A549 (cell line): Measurements from ENCODE around the gene PIH1D1. TPM values are rescaled to one million over a fixed set of nuclear protein-coding genes. Genes with fewer than 3 reads are reported as not detected.
A peak's percentile ranks its signal among the peaks of the same experiment; 100 is the strongest.

Experiments
- ATAC-seq, 2 experiments: fragments of 200-7000 bp in 1 of 2; fragments of >200 bp in 1 of 2; cut with Nextera tagmentation in 1 of 2; cut with Tn5 transposase in 1 of 2; 3 replicates each; pipeline versions ENCODE4 v1.8.0 to v1.9.1; 2018 to 2020; ENCODE audit warnings: mild to moderate bottlenecking in 1 of 2, moderate library complexity in 1 of 2
- CTCF ChIA-PET: fragments of 300-600 bp; sonication (Branson Sonifier 250); formaldehyde crosslinking; extraction: SDS; loops from one replicate; lab custom pipeline; 2021; ENCODE audit warnings: antibody characterized with exemption, inconsistent platforms; lab: Yijun Ruan, JAX
- POLR2A ChIA-PET: fragments of 350-600 bp; formaldehyde crosslinking; extraction: SDS; loops from one replicate; lab custom pipeline; 2021; ENCODE audit warnings: antibody characterized with exemption, inconsistent platforms; lab: Yijun Ruan, JAX
- DNase-seq, 2 experiments: peaks; one replicate each; pipeline versions ENCODE4 v3.0.0 to v3.0.0-alpha.2; 2011 to 2016; ENCODE audit warnings: low read depth in 1 of 2, low spot score in 1 of 2
- FAIRE-seq: peaks from 2 replicates; lab custom pipeline; 2011; peaks lifted over from hg19 to GRCh38; lab: Jason Lieb, UNC
- H3K27ac ChIP-seq, 2 experiments: fragments of >200 bp; sonication (Bioruptor Twin); formaldehyde crosslinking; 3 replicates each; pipeline ENCODE4 v1.5.1; 2016 to 2017
- H3K4me1 ChIP-seq: fragments of >200 bp; sonication (Bioruptor Twin); formaldehyde crosslinking; 3 replicates; pipeline ENCODE4 v1.6.1; 2016
- H3K4me2 ChIP-seq: fragments of >200 bp; sonication (Bioruptor Twin); formaldehyde crosslinking; 3 replicates; pipeline ENCODE4 v1.6.1; 2016
- H3K4me3 ChIP-seq: fragments of >200 bp; sonication (Bioruptor Twin); formaldehyde crosslinking; 3 replicates; pipeline ENCODE4 v1.5.1; 2016
- H3K9me3 ChIP-seq: fragments of >200 bp; sonication (Bioruptor Twin); formaldehyde crosslinking; 3 replicates; pipeline ENCODE4 v1.6.1; 2016
- CBX2 ChIP-seq: fragments of 200-600 bp; sonication (generic); IDR thresholded peaks from 2 replicates; pipeline ENCODE4 v1.6.1; 2016; ENCODE audit warnings: low read depth, mild to moderate bottlenecking, borderline replicate concordance
- CBX8 ChIP-seq: fragments of 200-600 bp; sonication (generic); IDR thresholded peaks from 2 replicates; pipeline ENCODE4 v1.6.1; 2016
- EP300 ChIP-seq, 2 experiments: fragments of >200 bp; sonication (Bioruptor Twin); formaldehyde crosslinking; IDR thresholded peaks; 2 replicates in 1 of 2; 3 replicates in 1 of 2; pipeline ENCODE4 v1.6.1; 2016 to 2017
- FOSB ChIP-seq: fragments of 250-450 bp; sonication (Bioruptor Pico); IDR thresholded peaks from 2 replicates; pipeline ENCODE4 v1.5.0; 2020; ENCODE audit warnings: mild to moderate bottlenecking, moderate library complexity
- FOXS1 ChIP-seq: fragments of 250-450 bp; sonication (Bioruptor Pico); IDR thresholded peaks from 2 replicates; pipeline ENCODE4 v1.5.0; 2020; ENCODE audit warnings: mild to moderate bottlenecking, moderate library complexity
- HDAC2 ChIP-seq: fragments of 200-600 bp; sonication (generic); IDR thresholded peaks from 2 replicates; pipeline ENCODE4 v1.6.1; 2016
- HEYL ChIP-seq: fragments of 250-450 bp; sonication (Bioruptor Pico); IDR thresholded peaks from 2 replicates; pipeline ENCODE4 v1.8.0; 2021; ENCODE audit warnings: mild to moderate bottlenecking, moderate library complexity
- HOXB13 ChIP-seq: fragments of 250-450 bp; sonication (Bioruptor Pico); IDR thresholded peaks from 2 replicates; pipeline ENCODE4 v1.5.0; 2020; ENCODE audit warnings: low read depth, mild to moderate bottlenecking, moderate library complexity
- KDM1A ChIP-seq: fragments of 200-600 bp; sonication (generic); IDR thresholded peaks from 2 replicates; pipeline ENCODE4 v1.6.1; 2016; ENCODE audit warnings: low read depth, mild to moderate bottlenecking
- NFE2L2 ChIP-seq: fragments of 150-350 bp; conservative IDR thresholded peaks from 2 replicates; pipeline ENCODE4 v1.6.1; 2014; ENCODE audit warnings: low read length
- RFX5 ChIP-seq: fragments of 450-650 bp; IDR thresholded peaks from 2 replicates; pipeline ENCODE4 v1.7.1; 2014; ENCODE audit warnings: antibody characterized with exemption, mild to moderate bottlenecking, moderate library complexity
- TFCP2L1 ChIP-seq: fragments of 250-450 bp; sonication (Bioruptor Pico); IDR thresholded peaks from 2 replicates; pipeline ENCODE4 v1.5.0; 2021; ENCODE audit warnings: mild to moderate bottlenecking
- TP53 ChIP-seq: fragments of 250-450 bp; sonication (Bioruptor Pico); IDR thresholded peaks from 2 replicates; pipeline ENCODE4 v1.5.0; 2021; ENCODE audit warnings: mild to moderate bottlenecking, moderate library complexity
- ZC3H11A ChIP-seq: fragments of 450-650 bp; IDR thresholded peaks from 2 replicates; pipeline ENCODE4 v1.6.1; 2014; ENCODE audit warnings: antibody characterized with exemption, mild to moderate bottlenecking
- WGBS: methylation state at CpG from one replicate; pipeline ENCODE4 v1.1.6; 2017; ENCODE audit errors: missing lambda C conversion rate; 5-methylcytosine and 5-hydroxymethylcytosine counted together
- polyA plus RNA-seq, 4 experiments: library from polyadenylated mRNA; depleted of rRNA in 3 of 4; stranded (reverse); fragments of >200 nt; fragmentation: RNase III in 1 of 4; extraction: RNeasy Plus Mini Kit Qiagen cat#74134 plus additional on column Dnase treatment in 1 of 4; gene quantifications; 2 replicates in 3 of 4; 3 replicates in 1 of 4; pipeline ENCODE4 v1.2.3, GENCODE V29; 2011 to 2017
- TF ChIP-seq, protein P1 (sequence below): IDR thresholded peaks from 2 replicates; pipeline ENCODE4 v1.6.1; 2012; ENCODE audit warnings: low read depth, borderline replicate concordance

PIH1D1 gene
- polyA plus RNA-seq, 2 of the 4 experiments (the other 2 are of a cell fraction) = 89.7 to 114 TPM

DNA sequence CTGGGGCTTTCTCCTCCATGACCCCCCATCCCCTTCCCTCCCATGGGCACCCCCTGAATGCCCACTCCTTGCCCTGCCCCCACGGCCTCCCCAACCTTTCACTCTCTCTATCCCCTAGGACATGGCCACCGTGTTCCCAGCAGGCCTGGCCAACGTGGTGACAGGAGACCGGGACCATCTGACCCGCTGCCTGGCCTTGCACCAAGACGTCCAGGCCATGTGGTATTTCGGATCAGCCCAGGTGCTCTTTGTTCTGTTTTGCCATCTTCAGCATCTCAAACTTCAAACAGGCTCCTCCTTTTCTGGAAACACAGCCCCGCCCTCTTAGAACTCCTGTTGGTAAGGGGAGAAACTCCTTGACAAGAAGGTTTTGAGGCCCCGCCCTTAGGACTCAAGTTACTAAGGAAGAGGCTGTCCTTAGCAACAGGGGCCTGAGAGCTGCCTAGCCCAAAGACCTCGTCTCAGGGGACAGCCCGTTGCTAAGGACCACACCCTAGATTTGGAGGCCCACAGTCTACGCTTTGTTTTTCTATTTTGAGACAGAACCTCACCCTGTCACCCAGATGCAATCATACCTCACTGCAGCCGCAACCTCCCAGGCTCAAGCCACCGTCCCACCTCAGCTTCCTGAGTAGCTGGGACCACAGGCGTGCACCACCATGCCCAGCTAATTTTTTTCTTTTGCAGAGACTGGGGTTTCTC is 17.3 kb upstream of the PIH1D1 start:
- no peak overlapping the region for H3K27ac ChIP-seq
- peaks cover 7% of the 10 kb centered on the region; the same call in 2 of the 3 replicates for H3K4me1 ChIP-seq
- POLR2A ChIA-PET = interaction anchor here (3.5 kb wide), 1 partner anchor 15 kb away, joined by 11 read pairs; the partner anchor contains the start of gene ALDH16A1
- H3K4me3 ChIP-seq = no peak overlapping the region
- FAIRE-seq = no peak
- DNase-seq = peak in 1 of 2 experiments; percentile 82
- peak; percentile 30 to 61; a peak in 4 of 6 replicates for ATAC-seq
- no peak for TF ChIP-seq TFCP2L1
- no peak for TF ChIP-seq HDAC2
- TF ChIP-seq HOXB13 (CRISPR knock-in tag) = no peak
- TF ChIP-seq NFE2L2 = no peak
- 83% methylated on average over 15 of the region's 15 CpGs for WGBS
- no peaks in the 10 kb centered on the region for H3K9me3 ChIP-seq
- CTCF ChIA-PET = interaction anchor here (0.7 to 5.5 kb wide), 6 partner anchors 10 to 102 kb away, joined by 3 to 87 read pairs (median 4); partner anchors contain the start of genes ALDH16A1 and PIH1D1
- no peak overlapping the region for H3K4me2 ChIP-seq

DNA sequence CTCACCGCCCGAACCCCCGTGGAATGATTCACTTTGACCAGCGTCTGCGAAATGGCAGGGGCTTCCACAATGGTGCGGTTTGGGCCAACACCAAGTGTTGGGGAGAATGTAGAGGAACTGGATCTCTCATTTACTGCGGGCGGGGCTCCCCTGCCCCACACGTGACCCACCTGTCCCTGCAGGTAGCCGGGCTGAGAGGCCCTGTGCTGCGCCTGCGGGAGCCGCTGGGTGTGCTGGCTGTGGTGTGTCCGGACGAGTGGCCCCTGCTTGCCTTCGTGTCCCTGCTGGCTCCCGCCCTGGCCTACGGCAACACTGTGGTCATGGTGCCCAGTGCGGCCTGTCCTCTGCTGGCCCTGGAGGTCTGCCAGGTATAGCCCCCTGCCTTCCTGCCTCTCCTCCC is 16.6 kb upstream of the PIH1D1 start:
- H3K27ac ChIP-seq = no peak overlapping the region
- ChIA-PET CTCF (interaction anchor here (1.4 to 1.5 kb wide), 2 partner anchors 79 to 80 kb away, joined by 3 to 6 read pairs; no protein-coding TSS in a partner anchor), POLR2A (interaction anchor here (3.5 kb wide), 1 partner anchor 15 kb away, joined by 11 read pairs; the partner anchor contains the start of gene ALDH16A1)
- no peak for ATAC-seq
- H3K4me3 ChIP-seq = no peak overlapping the region
- no peak overlapping the region for H3K4me2 ChIP-seq
- WGBS = 94% methylated on average over 19 of the region's 19 CpGs
- no peaks in the 10 kb centered on the region for H3K9me3 ChIP-seq
- no peak for DNase-seq
- peaks cover 3% of the 10 kb centered on the region; the same call in 1 of the 3 replicates for H3K4me1 ChIP-seq
- no peak for FAIRE-seq
- TF ChIP-seq HEYL = no peak
- TF ChIP-seq FOXS1 = no peak
- TF ChIP-seq RFX5 = no peak
- no peak for TF ChIP-seq KDM1A
- no peak for TF ChIP-seq CBX2

GRCh38 chr19:49465371-49465770 is 13.8 kb upstream of the PIH1D1 start:
- FAIRE-seq = no peak
- H3K4me3 ChIP-seq = no peak overlapping the region
- H3K9me3 ChIP-seq = no peaks in the 10 kb centered on the region
- TF ChIP-seq FOSB (CRISPR knock-in tag) (no peak), TP53 (no peak)
- TF ChIP-seq, protein P1, sequence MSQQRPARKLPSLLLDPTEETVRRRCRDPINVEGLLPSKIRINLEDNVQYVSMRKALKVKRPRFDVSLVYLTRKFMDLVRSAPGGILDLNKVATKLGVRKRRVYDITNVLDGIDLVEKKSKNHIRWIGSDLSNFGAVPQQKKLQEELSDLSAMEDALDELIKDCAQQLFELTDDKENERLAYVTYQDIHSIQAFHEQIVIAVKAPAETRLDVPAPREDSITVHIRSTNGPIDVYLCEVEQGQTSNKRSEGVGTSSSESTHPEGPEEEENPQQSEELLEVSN = no peak
- TF ChIP-seq, all 56 proteins: peak for 0
- no peak overlapping the region for H3K27ac ChIP-seq
- WGBS = 98% methylated on average over 3 of the region's 3 CpGs
- H3K4me2 ChIP-seq = no peak overlapping the region
- ChIA-PET POLR2A (interaction anchor here (1.6 kb wide), 1 partner anchor 12 kb away, joined by 4 read pairs; the partner anchor contains the start of gene ALDH16A1), CTCF (interaction anchor here (0.8 to 2.5 kb wide), 9 partner anchors 8 to 239 kb away, joined by 3 to 14 read pairs (median 5); partner anchors contain the start of genes ALDH16A1 and FLT3LG)
- peaks cover 3% of the 10 kb centered on the region; the same call in 1 of the 3 replicates for H3K4me1 ChIP-seq
- no peak for DNase-seq
- no peak for ATAC-seq

DNA sequence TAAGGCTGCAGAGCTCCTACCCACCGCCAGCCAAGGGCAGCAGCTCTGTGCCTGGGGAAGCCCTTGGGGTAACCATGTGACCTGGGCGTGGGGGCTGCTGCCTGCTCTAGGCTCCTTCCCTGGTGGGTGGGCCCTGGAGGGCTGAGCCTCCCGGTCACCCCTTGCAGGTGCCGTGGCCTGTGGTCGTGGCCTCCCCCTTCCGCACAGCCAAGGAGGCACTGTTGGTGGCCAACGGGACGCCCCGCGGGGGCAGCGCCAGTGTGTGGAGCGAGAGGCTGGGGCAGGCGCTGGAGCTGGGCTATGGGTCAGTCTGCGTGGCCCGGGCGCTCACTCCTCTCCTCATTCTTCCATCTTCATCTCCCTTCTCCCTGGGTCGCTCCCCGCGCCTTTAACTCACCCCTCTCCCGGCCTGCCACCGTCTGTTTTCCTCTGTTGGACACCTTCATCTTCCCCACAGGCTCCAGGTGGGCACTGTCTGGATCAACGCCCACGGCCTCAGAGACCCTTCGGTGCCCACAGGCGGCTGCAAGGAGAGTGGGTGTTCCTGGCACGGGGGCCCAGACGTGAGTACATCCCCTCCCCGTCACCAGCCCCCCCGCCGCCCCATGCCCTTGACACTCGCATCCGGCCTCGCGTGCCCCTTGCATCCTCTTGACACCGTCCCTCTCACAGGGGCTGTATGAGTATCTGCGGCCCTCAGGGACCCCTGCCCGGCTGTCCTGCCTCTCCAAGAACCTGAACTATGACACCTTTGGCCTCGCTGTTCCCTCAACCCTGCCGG is 12.5 kb upstream of the PIH1D1 start:
- Histone ChIP-seq H3K9me3 (no peaks in the 10 kb centered on the region), H3K4me2 (no peak overlapping the region), H3K4me1 (peaks cover 3% of the 10 kb centered on the region; the same call in 1 of the 3 replicates), H3K27ac (no peak overlapping the region), H3K4me3 (no peak overlapping the region)
- no peak for FAIRE-seq
- DNase-seq = no peak
- ChIA-PET POLR2A (interaction anchor here (1.6 kb wide), 1 partner anchor 11 kb away, joined by 4 read pairs; the partner anchor contains the start of gene ALDH16A1), CTCF (interaction anchor here (1.3 to 2.5 kb wide), 5 partner anchors 9 to 107 kb away, joined by 4 to 14 read pairs (median 7); partner anchors contain the start of gene FLT3LG)
- WGBS = 93% methylated on average over 38 of the region's 39 CpGs
- peak; percentile 14; a peak in 3 of 6 replicates for ATAC-seq
- TF ChIP-seq CBX8 (no peak), RFX5 (no peak), EP300 (IDR thresholded peaks at IDR 0.05) (no peak), ZC3H11A (no peak), KDM1A (no peak)
